Measurements from ENCODE around the gene MGMT.

MGMT gene

DNA sequence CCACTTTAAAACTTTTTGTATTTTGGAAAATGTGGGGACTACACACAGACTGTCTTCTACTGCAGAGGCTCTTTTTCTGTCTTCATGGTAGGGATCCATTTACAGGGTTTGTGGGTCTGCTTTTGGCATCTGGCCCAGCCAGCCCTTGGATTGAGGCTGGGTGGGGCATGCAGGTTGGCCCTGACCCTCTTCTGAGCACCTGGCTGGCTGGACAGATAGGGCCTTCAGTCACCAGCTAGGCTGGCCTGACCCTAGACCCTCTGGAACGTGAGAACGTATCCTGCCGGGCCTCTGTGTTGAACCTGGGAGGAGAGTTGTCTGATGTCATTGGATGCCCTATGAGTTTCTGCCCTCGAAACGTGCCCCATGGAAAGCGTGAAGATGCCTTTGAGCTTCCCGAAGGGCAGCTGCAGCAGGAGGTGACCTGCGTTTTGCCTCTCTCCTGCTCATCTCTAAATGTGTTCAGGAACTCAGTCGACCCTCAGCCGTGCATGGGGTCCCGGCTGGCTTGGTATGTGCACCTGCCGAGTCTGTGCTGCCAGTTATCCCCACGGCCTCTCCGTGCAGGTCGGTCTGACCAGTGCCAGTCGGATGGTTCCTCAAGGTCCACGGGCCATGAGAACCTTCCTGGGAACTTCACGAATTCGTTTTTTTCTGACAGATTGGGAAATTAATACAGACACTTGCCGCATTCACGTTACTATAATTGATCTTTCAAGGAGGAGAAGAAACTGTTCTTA lies 74.9 kb downstream of the MGMT start:
- Histone ChIP-seq H3K79me2 (ENCODE audit: control insufficient read depth, insufficient read depth, low read length, unreplicated experiment) (no peaks in the 10 kb centered on the region), H3K27me3 (ENCODE audit: insufficient read depth, low read length) (no peaks in the 10 kb centered on the region), H3K36me3 (ENCODE audit: insufficient read depth, low read length) (no peaks in the 10 kb centered on the region), H3K27ac (ENCODE audit: low read depth, low read length) (no peak overlapping the region), H3K4me1 (ENCODE audit: control insufficient read depth, insufficient read depth, low read length, unreplicated experiment) (peaks cover 6% of the 10 kb centered on the region), H2AFZ (ENCODE audit: low read length, unreplicated experiment) (no peak overlapping the region), H3K4me3 (ENCODE audit: low read depth, low read length) (no peak overlapping the region)

DNA sequence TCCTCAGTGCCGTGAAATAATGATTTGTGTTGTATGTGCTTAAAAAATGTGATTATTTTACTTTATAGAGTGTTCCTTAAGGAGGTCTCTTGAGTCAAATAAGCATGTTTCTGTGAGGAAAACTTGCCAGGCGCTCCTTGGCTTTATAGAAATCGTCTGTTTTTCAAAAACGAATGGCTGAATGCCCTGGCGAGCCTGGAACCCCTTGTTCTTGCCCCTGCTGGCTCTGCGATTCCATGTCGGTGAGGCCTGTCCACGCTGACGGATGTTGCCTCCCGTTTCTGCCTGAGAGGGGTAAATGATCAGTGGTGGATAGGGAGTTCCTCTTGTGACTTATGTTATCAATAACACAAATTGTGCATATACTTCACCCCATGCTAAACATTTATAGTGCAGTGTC lies 75.5 kb downstream of the MGMT start:
- H3K4me3 ChIP-seq (ENCODE audit: low read depth, low read length), result no peak overlapping the region
- H3K36me3 ChIP-seq (ENCODE audit: insufficient read depth, low read length), result no peaks in the 10 kb centered on the region
- H3K4me1 ChIP-seq (ENCODE audit: control insufficient read depth, insufficient read depth, low read length, unreplicated experiment), result peaks cover 6% of the 10 kb centered on the region
- no peaks in the 10 kb centered on the region for H3K27me3 ChIP-seq (ENCODE audit: insufficient read depth, low read length)
- no peaks in the 10 kb centered on the region for H3K79me2 ChIP-seq (ENCODE audit: control insufficient read depth, insufficient read depth, low read length, unreplicated experiment)
- no peak overlapping the region for H3K27ac ChIP-seq (ENCODE audit: low read depth, low read length)
- H2AFZ ChIP-seq (ENCODE audit: low read length, unreplicated experiment), result no peak overlapping the region

DNA sequence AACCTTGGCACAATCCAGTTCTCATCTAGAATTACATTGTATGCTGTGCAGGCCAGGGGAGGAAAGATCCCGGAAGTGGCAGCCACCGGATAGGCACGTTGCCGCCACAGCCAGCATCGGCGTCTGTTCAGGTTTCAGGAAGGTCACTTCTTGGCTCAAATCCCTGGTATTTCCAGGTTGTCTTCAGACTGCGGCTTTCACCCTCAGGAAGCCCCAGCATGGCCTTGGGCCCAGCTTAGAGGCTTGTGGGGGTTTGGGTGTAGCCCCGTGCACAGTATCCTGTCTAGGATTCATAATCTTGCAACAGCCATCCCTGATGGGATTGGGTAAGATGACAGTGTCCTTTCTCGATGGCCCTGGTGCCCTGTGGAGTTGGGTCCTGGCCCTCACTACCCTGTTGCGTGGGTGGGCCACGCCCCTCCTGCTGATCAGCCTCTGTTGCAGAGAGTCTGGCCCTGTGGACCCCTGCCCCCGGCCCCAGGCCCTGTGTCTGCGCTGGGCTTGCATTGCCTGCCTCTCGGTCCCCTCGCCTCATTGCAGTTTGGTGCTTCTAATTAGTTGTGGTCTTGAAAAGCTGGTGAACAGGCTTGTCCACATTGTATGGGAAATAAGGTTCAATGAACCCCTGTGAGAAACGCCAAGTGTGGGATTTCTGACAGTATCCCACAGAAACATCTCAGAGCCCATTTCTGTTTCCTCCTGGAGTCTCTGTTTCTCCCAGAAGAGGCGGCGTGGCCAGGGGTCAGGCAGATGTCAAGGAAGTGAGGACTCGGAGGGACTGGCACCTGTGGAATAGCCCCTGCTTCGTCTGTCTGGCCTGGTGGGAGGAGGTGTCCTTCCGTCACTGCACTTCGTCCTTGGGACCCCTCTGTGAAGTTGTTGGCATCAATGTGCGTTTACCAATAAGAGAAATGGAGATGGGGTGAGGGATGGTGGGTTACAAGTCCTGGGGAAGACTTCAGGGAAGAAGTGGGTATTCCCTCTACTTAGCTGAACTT lies 77.5 kb downstream of the MGMT start:
- H3K27me3 ChIP-seq (ENCODE audit: insufficient read depth, low read length), result no peaks in the 10 kb centered on the region
- H2AFZ ChIP-seq (ENCODE audit: low read length, unreplicated experiment), result no peak overlapping the region
- H3K4me3 ChIP-seq (ENCODE audit: low read depth, low read length), result no peak overlapping the region
- H3K79me2 ChIP-seq (ENCODE audit: control insufficient read depth, insufficient read depth, low read length, unreplicated experiment), result no peaks in the 10 kb centered on the region
- no peaks in the 10 kb centered on the region for H3K36me3 ChIP-seq (ENCODE audit: insufficient read depth, low read length)
- peaks cover 6% of the 10 kb centered on the region for H3K4me1 ChIP-seq (ENCODE audit: control insufficient read depth, insufficient read depth, low read length, unreplicated experiment)
- no peak overlapping the region for H3K27ac ChIP-seq (ENCODE audit: low read depth, low read length)

DNA sequence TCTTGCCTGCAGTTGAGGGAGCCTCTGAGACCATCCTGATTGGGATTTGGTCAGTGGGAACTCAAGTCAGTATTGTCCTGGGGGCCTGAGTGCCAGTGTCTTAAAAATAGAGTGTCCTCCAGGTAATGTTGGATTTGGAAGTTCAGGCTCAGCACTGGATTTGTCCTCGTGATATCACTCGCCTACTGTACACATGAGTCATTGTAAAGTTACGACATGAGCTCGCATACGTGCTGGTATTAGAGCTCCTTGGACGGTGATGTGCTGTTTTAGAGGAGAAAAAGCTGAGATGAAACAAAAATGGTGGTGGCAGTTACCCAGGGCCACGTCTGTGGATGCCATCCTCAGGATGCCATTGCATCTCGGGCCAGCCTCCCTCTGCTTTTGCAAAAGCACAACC lies 78.2 kb downstream of the MGMT start:
- H3K27ac ChIP-seq (ENCODE audit: low read depth, low read length), result no peak overlapping the region

DNA sequence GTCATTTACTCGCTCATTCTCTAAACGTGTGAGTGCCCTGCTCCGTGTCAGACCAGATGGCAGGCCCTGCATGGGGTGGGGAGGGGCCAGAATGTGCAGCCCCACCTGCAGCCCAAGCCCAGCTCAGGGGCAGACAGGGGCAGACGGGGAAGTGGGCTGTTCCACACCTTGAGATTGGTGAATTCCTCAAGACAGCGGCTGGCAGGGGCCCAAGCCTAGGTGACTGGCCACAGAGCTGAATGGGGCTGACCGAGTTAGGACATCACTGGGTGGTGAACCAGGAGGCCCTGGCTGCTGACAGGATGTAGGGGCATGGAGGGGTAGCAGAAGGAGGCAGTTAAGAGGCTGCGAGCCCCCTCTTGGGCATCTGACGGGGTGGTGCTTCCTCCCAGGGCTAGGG lies 79.1 kb downstream of the MGMT start:
- no peaks in the 10 kb centered on the region for H3K79me2 ChIP-seq (ENCODE audit: control insufficient read depth, insufficient read depth, low read length, unreplicated experiment)
- H2AFZ ChIP-seq (ENCODE audit: low read length, unreplicated experiment), result no peak overlapping the region
- H3K4me3 ChIP-seq (ENCODE audit: low read depth, low read length), result no peak overlapping the region
- H3K4me1 ChIP-seq (ENCODE audit: control insufficient read depth, insufficient read depth, low read length, unreplicated experiment), result peaks cover 6% of the 10 kb centered on the region
- no peaks in the 10 kb centered on the region for H3K27me3 ChIP-seq (ENCODE audit: insufficient read depth, low read length)
- H3K27ac ChIP-seq (ENCODE audit: low read depth, low read length), result no peak overlapping the region
- H3K36me3 ChIP-seq (ENCODE audit: insufficient read depth, low read length), result no peaks in the 10 kb centered on the region

More for the DNA sequence above, 78.2 kb downstream of the MGMT start:
- Histone ChIP-seq H3K36me3 (ENCODE audit: insufficient read depth, low read length) (no peaks in the 10 kb centered on the region), H3K4me1 (ENCODE audit: control insufficient read depth, insufficient read depth, low read length, unreplicated experiment) (peaks cover 6% of the 10 kb centered on the region), H3K27me3 (ENCODE audit: insufficient read depth, low read length) (no peaks in the 10 kb centered on the region), H3K4me3 (ENCODE audit: low read depth, low read length) (no peak overlapping the region), H3K79me2 (ENCODE audit: control insufficient read depth, insufficient read depth, low read length, unreplicated experiment) (no peaks in the 10 kb centered on the region), H2AFZ (ENCODE audit: low read length, unreplicated experiment) (no peak overlapping the region)

DNA sequence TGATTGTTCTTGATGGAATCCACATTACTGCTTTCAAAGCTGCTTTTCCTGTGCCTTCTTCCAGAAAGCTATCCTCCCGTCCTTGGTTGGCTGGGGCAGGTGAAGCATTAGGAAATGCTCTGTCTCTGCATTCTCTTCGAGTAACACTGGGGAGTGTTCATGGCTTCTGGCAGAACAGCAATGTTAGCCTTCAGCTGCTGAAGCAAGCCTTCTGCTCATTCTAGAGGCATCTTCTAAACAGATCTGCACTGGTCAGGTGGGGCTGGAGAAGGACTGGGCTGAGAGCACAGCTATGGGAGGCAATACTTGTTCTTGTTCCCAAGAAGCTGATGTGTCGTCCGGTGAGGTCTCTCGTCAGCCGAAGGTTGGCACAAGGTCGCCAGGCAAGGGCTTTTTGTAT lies 80.6 kb downstream of the MGMT start:
- H3K79me2 ChIP-seq (ENCODE audit: control insufficient read depth, insufficient read depth, low read length, unreplicated experiment), result no peaks in the 10 kb centered on the region
- H3K4me3 ChIP-seq (ENCODE audit: low read depth, low read length), result no peak overlapping the region
- no peaks in the 10 kb centered on the region for H3K36me3 ChIP-seq (ENCODE audit: insufficient read depth, low read length)
- H2AFZ ChIP-seq (ENCODE audit: low read length, unreplicated experiment), result no peak overlapping the region
- no peaks in the 10 kb centered on the region for H3K27me3 ChIP-seq (ENCODE audit: insufficient read depth, low read length)
- H3K4me1 ChIP-seq (ENCODE audit: control insufficient read depth, insufficient read depth, low read length, unreplicated experiment), result peaks cover 6% of the 10 kb centered on the region
- H3K27ac ChIP-seq (ENCODE audit: low read depth, low read length), result no peak overlapping the region

DNA sequence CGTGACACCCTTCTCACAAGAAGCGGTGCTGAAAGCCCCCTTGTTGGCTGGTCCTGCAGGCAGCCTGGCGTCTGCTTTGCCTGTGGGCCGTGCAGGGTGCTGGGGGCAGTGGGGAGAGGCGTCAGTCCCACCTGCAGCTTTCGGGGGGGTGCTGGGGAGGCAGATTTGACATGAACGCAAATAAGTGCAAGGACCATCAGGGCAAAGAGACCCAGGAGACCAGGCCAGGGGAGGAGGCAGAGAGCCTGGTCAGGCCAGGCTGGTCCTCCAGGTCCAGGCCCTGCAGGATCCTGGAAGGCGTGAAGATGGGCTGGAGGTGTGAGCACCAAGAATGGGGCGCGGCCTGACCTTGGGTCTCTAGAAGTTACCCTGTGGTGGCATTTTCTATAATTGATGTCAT lies 81.6 kb downstream of the MGMT start:
- H3K79me2 ChIP-seq (ENCODE audit: control insufficient read depth, insufficient read depth, low read length, unreplicated experiment), result no peaks in the 10 kb centered on the region
- H3K4me3 ChIP-seq (ENCODE audit: low read depth, low read length), result no peak overlapping the region
- no peaks in the 10 kb centered on the region for H3K36me3 ChIP-seq (ENCODE audit: insufficient read depth, low read length)
- no peak overlapping the region for H3K27ac ChIP-seq (ENCODE audit: low read depth, low read length)
- no peak overlapping the region for H2AFZ ChIP-seq (ENCODE audit: low read length, unreplicated experiment)
- no peaks in the 10 kb centered on the region for H3K27me3 ChIP-seq (ENCODE audit: insufficient read depth, low read length)
- peaks cover 6% of the 10 kb centered on the region for H3K4me1 ChIP-seq (ENCODE audit: control insufficient read depth, insufficient read depth, low read length, unreplicated experiment)

DNA sequence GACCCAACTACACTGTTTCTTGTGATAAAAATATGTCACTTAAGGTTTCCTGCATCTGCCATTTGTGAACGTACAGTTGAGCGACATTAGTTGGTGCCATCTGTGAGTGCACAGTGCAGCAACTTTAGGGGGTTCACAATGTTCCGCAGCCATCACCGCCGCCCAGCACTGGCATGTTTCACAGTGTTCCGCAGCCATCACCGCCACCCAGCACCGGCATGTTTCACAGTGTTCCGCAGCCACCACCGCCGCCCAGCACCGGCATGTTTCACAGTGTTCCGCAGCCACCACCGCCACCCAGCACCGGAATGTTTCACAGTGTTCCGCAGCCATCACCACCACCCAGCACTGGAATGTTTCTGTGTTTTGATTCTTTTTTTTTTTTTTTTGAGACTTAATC lies 83.0 kb downstream of the MGMT start:
- Histone ChIP-seq H3K79me2 (ENCODE audit: control insufficient read depth, insufficient read depth, low read length, unreplicated experiment) (no peaks in the 10 kb centered on the region), H3K27ac (ENCODE audit: low read depth, low read length) (no peak overlapping the region), H3K4me1 (ENCODE audit: control insufficient read depth, insufficient read depth, low read length, unreplicated experiment) (peaks cover 5% of the 10 kb centered on the region), H3K4me3 (ENCODE audit: low read depth, low read length) (no peak overlapping the region), H3K36me3 (ENCODE audit: insufficient read depth, low read length) (no peaks in the 10 kb centered on the region), H2AFZ (ENCODE audit: low read length, unreplicated experiment) (no peak overlapping the region), H3K27me3 (ENCODE audit: insufficient read depth, low read length) (no peaks in the 10 kb centered on the region)

DNA sequence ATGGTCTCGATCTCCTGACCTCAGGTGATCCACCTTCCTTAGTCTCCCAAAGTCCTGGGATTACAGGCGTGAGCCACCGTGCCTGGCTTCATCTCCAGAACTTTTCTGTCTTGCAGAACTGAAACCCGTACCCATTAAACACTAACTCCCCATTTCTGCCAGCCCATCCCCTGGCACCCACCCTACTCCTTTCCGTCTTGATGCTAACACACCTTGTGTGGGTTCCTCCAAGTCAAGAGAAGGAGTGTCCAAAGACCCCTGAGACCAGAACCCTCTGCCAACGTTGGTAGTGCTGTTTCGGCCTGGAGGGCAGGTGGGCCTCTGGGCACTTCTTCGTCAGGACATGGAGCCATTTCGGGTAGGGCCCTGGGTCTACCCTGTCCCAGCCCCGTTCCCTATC lies 83.6 kb downstream of the MGMT start:
- no peaks in the 10 kb centered on the region for H3K4me1 ChIP-seq (ENCODE audit: control insufficient read depth, insufficient read depth, low read length, unreplicated experiment)
- H2AFZ ChIP-seq (ENCODE audit: low read length, unreplicated experiment), result no peak overlapping the region
- H3K4me3 ChIP-seq (ENCODE audit: low read depth, low read length), result no peak overlapping the region
- H3K79me2 ChIP-seq (ENCODE audit: control insufficient read depth, insufficient read depth, low read length, unreplicated experiment), result no peaks in the 10 kb centered on the region
- H3K27ac ChIP-seq (ENCODE audit: low read depth, low read length), result no peak overlapping the region
- H3K36me3 ChIP-seq (ENCODE audit: insufficient read depth, low read length), result no peaks in the 10 kb centered on the region
- no peaks in the 10 kb centered on the region for H3K27me3 ChIP-seq (ENCODE audit: insufficient read depth, low read length)

DNA sequence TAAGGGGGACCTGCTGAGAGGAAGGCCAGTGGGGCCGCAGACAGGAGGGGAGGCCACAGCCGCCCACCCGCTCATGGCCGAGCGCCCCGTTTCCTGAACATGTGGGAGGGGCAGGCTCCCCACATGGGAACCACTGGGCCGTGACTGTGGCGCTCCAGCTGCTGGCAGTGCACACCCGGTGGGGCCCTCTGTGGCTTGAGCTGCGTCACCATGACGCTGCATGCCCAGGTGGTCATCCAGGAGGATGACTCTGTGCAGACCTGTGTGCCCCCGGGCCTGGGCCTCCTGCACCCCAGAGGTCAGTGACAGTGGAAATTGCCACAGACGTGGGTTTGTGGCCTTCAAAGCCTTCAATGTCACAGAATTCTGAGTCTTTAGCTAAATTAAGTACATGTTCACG lies 85.1 kb downstream of the MGMT start:
- Histone ChIP-seq H3K4me3 (ENCODE audit: low read depth, low read length) (no peak overlapping the region), H3K36me3 (ENCODE audit: insufficient read depth, low read length) (no peaks in the 10 kb centered on the region), H3K79me2 (ENCODE audit: control insufficient read depth, insufficient read depth, low read length, unreplicated experiment) (no peaks in the 10 kb centered on the region), H2AFZ (ENCODE audit: low read length, unreplicated experiment) (no peak overlapping the region), H3K27ac (ENCODE audit: low read depth, low read length) (no peak overlapping the region), H3K4me1 (ENCODE audit: control insufficient read depth, insufficient read depth, low read length, unreplicated experiment) (no peaks in the 10 kb centered on the region), H3K27me3 (ENCODE audit: insufficient read depth, low read length) (no peaks in the 10 kb centered on the region)

DNA sequence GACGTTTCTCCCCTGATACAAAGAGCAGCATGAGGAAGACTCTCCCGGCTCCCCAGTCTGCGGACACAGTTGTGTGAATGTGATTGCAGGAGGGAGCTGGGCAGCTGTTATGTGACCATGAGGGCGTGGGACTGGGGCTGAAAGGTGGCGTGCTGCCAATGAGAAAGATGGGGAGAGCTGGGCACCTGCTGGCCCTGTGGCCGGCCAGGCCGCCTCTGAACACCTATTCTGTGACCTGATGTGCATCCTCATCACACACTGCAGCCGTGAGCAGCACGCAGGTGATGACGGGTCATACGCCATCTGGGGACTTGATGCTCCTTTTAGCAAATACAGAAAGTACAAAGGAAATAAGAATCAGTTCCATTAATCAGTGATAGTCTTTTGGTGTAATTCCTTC lies 86.9 kb downstream of the MGMT start:
- no peaks in the 10 kb centered on the region for H3K36me3 ChIP-seq (ENCODE audit: insufficient read depth, low read length)
- no peaks in the 10 kb centered on the region for H3K79me2 ChIP-seq (ENCODE audit: control insufficient read depth, insufficient read depth, low read length, unreplicated experiment)
- H3K4me1 ChIP-seq (ENCODE audit: control insufficient read depth, insufficient read depth, low read length, unreplicated experiment), result no peaks in the 10 kb centered on the region
- no peak overlapping the region for H2AFZ ChIP-seq (ENCODE audit: low read length, unreplicated experiment)
- no peak overlapping the region for H3K27ac ChIP-seq (ENCODE audit: low read depth, low read length)
- H3K27me3 ChIP-seq (ENCODE audit: insufficient read depth, low read length), result no peaks in the 10 kb centered on the region
- no peak overlapping the region for H3K4me3 ChIP-seq (ENCODE audit: low read depth, low read length)

All from ACC112 (cell line).